ENCODE data around the gene MYORG.

DNA sequence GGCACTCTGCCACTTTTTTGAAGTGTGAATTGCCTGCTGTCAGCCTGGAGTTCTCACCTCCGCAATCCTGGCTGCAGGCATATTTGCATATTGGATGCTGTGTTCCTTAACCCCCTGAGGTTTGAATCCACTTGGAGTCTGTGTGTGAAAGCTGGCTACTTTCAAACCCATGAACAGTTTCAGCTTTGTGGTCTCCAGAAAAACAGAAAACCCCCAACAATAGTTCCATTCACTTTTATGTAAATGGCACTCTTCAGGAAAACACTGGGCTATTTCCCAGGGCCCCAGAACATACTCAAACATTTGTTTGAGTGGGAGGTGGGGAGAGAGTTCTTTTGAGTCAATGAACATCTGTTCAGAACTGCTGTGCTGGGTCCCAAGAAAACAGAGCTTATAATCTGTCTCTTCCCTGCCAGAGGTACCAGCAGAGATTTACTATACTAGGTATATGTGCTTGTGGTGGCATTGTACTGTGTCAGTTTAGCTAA is 42.3 kb downstream of the MYORG start:
- TF ChIP-seq, protein P1, sequence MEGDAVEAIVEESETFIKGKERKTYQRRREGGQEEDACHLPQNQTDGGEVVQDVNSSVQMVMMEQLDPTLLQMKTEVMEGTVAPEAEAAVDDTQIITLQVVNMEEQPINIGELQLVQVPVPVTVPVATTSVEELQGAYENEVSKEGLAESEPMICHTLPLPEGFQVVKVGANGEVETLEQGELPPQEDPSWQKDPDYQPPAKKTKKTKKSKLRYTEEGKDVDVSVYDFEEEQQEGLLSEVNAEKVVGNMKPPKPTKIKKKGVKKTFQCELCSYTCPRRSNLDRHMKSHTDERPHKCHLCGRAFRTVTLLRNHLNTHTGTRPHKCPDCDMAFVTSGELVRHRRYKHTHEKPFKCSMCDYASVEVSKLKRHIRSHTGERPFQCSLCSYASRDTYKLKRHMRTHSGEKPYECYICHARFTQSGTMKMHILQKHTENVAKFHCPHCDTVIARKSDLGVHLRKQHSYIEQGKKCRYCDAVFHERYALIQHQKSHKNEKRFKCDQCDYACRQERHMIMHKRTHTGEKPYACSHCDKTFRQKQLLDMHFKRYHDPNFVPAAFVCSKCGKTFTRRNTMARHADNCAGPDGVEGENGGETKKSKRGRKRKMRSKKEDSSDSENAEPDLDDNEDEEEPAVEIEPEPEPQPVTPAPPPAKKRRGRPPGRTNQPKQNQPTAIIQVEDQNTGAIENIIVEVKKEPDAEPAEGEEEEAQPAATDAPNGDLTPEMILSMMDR (IDR thresholded peaks at IDR 0.05; ENCODE audit: low read depth, low read length, missing input control) = no peak
- TF ChIP-seq, protein P2, sequence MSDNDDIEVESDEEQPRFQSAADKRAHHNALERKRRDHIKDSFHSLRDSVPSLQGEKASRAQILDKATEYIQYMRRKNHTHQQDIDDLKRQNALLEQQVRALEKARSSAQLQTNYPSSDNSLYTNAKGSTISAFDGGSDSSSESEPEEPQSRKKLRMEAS (IDR thresholded peaks at IDR 0.05) = no peak
- TF ChIP-seq, protein P3, sequence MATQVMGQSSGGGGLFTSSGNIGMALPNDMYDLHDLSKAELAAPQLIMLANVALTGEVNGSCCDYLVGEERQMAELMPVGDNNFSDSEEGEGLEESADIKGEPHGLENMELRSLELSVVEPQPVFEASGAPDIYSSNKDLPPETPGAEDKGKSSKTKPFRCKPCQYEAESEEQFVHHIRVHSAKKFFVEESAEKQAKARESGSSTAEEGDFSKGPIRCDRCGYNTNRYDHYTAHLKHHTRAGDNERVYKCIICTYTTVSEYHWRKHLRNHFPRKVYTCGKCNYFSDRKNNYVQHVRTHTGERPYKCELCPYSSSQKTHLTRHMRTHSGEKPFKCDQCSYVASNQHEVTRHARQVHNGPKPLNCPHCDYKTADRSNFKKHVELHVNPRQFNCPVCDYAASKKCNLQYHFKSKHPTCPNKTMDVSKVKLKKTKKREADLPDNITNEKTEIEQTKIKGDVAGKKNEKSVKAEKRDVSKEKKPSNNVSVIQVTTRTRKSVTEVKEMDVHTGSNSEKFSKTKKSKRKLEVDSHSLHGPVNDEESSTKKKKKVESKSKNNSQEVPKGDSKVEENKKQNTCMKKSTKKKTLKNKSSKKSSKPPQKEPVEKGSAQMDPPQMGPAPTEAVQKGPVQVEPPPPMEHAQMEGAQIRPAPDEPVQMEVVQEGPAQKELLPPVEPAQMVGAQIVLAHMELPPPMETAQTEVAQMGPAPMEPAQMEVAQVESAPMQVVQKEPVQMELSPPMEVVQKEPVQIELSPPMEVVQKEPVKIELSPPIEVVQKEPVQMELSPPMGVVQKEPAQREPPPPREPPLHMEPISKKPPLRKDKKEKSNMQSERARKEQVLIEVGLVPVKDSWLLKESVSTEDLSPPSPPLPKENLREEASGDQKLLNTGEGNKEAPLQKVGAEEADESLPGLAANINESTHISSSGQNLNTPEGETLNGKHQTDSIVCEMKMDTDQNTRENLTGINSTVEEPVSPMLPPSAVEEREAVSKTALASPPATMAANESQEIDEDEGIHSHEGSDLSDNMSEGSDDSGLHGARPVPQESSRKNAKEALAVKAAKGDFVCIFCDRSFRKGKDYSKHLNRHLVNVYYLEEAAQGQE (IDR thresholded peaks at IDR 0.05) = no peak
- no peak for TF ChIP-seq GABPA (IDR thresholded peaks at IDR 0.05 in 1 of 2, conservative IDR thresholded peaks at IDR 0.05 in 1 of 2)

Measured in liver (tissue), 3 donors.